Heart left ventricle (tissue), 13 donors: ENCODE data around the gene TEX13A.

ENCODE experiments used
- POLR2A ChIP-seq, 2 donors: fragments of 450-650 bp; IDR thresholded peaks; one replicate each; pipeline ENCODE4 v1.6.1; 2017; ENCODE audit warnings: antibody characterized with exemption in 2 of 2, mild to moderate bottlenecking in 2 of 2, moderate library complexity in 2 of 2
- TF ChIP-seq, protein P1 (sequence below), 12 donors: fragments of 200-600 bp; sonication (generic) in 4 of 12; IDR thresholded peaks; one replicate each; pipeline versions ENCODE4 v1.5.0 to v1.8.0; 2018 to 2022; ENCODE audit warnings: antibody characterized with exemption in 12 of 12, mild to moderate bottlenecking in 5 of 12
- donor health status: ischemic (EF 13 %, LVEDD 7.1; RV severe dilation, severe dysfunction).
- donor health status: DM: no; HTN: yes; CAD: no.
- donor health status: DM: no; HTN: no; CAD: no.
- donor health status: ischemic (EF 25% LVEDD 6.9; RV normal size, moderate dysfunction).
- donor health status: ischemic (EF 25% LVEDD 5.7; RV mildly dilated, moderate dysfunction).
- donor health status: ischemic (EF 35%, LVEDD 5.7; RV mildly dilated, moderate dysfunction).
- donor health status: nonischemic (EF 11% LVEDD 7.7; RV severe dilation, severe dysfunction).
- donor health status: DM: yes; HTN: yes; CAD: no.
- donor health status: PGD.
- donor health status: ischemic (EF 29% LVEDD 5.4; RV normal size, mild dysfunction).
- donor health status: nonischemic (EF 23%, LVEDD 6.1; RV moderate dilation, normal function).

GRCh38 chrX:105211066-105211575, 9.4 kb downstream of the TEX13A start:
- TF ChIP-seq, protein P1, sequence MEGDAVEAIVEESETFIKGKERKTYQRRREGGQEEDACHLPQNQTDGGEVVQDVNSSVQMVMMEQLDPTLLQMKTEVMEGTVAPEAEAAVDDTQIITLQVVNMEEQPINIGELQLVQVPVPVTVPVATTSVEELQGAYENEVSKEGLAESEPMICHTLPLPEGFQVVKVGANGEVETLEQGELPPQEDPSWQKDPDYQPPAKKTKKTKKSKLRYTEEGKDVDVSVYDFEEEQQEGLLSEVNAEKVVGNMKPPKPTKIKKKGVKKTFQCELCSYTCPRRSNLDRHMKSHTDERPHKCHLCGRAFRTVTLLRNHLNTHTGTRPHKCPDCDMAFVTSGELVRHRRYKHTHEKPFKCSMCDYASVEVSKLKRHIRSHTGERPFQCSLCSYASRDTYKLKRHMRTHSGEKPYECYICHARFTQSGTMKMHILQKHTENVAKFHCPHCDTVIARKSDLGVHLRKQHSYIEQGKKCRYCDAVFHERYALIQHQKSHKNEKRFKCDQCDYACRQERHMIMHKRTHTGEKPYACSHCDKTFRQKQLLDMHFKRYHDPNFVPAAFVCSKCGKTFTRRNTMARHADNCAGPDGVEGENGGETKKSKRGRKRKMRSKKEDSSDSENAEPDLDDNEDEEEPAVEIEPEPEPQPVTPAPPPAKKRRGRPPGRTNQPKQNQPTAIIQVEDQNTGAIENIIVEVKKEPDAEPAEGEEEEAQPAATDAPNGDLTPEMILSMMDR (IDR thresholded peaks at IDR 0.05): no peak
- TF ChIP-seq POLR2A (IDR thresholded peaks at IDR 0.05): no peak
